Activated T-cell treated with anti-CD3 and anti-CD28 coated beads for 4 hours (primary cell): ENCODE measurements around the gene FOXL2NB.

Experiments used
- DNase-seq: peaks from one replicate; pipeline ENCODE4 v3.0.0-alpha.2; 2020

FOXL2NB gene

GRCh38 chr3:138945709-138946662, 1.0 kb upstream of the FOXL2NB start:
- DNase-seq: no peak

GRCh38 chr3:138947495-138948121, 591 bp downstream of the FOXL2NB start:
- no peak for DNase-seq

GRCh38 chr3:138948371-138949001, 1.5 kb downstream of the FOXL2NB start:
- DNase-seq: no peak

GRCh38 chr3:138949002-138949418, 2.0 kb downstream of the FOXL2NB start:
- DNase-seq: no peak

GRCh38 chr3:138949445-138950005, 2.5 kb downstream of the FOXL2NB start:
- DNase-seq: no peak

DNA sequence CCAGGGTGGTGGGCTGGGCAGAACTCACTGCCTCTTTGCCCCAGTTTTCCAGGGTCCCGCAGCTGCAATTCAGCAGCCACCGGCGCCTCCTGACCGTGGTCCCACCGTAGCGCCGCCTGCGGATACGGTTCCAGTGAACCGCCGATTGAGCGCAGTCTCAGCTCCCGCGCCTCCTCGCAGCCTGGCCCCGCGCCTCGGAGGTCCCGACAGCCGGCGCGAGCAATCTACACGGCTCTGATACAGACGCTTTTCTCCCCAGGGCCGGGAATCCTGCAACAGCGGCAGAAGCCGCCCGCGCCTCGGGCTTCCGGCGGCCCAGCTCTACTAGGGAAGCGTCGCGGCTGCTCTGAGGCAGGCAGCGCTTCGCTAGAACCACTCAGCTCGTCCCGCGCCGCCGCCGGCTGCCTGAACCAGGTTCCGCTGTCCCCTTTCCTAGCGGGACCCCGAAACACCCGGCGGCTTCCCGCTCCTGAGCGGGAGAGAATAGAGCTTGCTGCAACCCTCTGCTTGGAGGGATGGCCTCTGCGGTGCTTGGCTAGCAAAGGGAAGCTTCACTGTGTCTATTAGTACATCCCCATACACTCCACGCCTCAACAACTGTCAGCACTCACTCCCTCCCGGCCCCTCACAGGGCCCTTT, 3.1 kb downstream of the FOXL2NB start:
- no peak for DNase-seq

GRCh38 chr3:138950701-138951100, 3.7 kb downstream of the FOXL2NB start:
- no peak for DNase-seq

DNA sequence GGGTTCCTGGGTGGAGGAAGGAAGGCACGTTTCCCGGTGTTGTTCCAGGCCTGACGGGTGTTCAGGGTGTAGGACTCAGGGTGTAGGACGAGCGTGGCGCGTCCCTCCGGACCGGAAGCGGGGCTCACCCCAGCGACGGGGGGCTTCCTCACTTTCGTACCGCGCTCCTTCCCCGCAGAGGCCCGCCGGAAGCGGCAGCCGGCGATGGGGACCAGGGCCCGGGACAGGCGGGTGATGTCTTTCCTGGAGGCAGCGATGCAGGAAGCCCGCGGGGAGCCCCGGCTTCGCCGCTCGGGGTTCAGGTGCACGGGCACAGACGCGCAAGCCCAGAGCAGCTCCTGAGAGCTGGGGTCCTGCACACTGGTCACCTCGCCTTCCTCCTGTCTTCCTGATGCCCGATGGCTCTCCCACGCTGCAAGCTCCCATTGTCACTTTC, 13.4 kb downstream of the FOXL2NB start:
- no peak for DNase-seq

DNA sequence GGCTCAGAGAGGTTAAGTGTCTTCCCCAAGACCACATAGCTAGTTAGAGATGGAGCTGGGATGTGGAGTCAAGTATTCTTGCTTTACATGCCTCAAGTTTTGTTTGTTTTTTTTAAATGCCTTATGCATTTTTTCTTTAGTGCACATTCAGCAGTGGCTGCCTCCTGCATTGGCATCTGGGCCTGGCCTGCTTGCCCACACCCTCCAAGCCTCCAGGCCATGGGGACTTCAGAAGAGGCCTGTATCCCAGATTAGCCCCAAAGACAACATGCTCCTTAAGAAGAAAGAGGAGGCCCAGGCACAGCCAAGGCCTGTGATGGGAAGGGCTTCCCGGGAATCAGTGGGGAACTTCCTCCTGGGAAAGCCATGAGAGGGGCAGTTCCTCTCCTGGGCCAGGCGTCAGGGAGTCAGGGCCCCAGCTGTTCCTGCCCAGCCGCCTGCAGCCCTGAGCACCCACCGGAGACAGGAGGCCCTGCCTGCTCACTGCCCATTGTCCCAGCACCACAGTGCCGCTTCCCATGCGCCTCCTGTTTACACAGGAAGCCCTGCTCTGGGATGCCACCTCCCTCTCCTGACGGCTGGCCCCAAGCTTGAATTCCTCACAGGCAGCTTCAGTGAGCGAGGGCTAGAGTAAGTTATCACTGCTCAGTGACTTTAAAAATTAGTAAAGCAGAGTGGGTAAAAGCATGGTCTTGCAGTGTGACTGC, 16.0 kb downstream of the FOXL2NB start:
- DNase-seq: no peak

GRCh38 chr3:138964264-138964663, 17.2 kb downstream of the FOXL2NB start:
- no peak for DNase-seq

- no peak for DNase-seq
Measured at GRCh38 chr3:138964923-138965322, 17.9 kb downstream of the FOXL2NB start.

DNA sequence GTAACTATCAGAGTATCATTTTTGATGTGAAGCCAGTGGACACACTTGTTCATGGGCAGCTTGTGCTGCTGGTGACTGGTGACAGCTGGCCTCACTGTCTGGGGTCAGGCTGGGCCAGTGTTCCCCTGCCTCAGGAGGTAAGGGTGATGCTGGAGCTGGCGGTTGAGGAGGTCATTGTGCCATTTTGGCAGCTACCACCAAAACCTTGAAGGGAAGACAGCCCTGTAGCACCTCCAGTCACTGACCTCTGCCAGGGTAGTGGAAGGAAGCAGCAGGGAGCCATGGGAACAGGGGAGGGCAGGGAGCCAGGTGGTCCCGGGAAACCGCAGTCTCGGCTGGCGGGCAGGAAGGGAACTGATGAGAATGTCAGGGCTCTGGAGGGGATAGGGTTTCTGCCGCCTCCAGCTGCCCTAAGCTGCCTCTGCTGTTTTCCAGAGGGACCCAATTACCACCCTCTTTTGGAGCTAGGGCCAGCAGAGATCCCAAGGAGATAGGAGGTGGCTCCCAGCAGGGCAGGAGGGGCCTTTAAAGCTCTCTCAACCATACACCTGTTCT, 24.8 kb downstream of the FOXL2NB start:
- no peak for DNase-seq

GRCh38 chr3:138972941-138973340, 25.9 kb downstream of the FOXL2NB start:
- DNase-seq: no peak

GRCh38 chr3:138974462-138974861, 27.4 kb downstream of the FOXL2NB start:
- no peak for DNase-seq

DNA sequence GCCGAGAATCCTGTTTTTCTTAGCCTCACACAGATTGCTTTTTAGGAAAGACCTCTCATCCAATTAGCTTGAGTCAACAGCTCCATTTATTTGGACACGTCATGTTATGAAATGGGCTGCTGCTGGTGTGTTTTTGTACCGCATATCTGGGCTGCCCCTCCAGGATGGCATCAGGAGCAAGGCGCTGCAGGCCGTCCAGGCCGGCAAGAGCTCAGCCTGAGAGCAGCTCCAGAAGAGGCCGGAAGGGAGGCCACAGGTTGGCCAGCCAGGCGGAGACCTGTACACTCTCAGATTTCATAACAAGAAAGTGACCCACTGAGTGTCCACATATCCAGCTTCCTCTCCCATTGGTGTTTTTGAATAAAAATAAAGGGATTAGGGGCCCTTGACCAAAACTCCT, 28.3 kb downstream of the FOXL2NB start:
- DNase-seq: no peak

DNA sequence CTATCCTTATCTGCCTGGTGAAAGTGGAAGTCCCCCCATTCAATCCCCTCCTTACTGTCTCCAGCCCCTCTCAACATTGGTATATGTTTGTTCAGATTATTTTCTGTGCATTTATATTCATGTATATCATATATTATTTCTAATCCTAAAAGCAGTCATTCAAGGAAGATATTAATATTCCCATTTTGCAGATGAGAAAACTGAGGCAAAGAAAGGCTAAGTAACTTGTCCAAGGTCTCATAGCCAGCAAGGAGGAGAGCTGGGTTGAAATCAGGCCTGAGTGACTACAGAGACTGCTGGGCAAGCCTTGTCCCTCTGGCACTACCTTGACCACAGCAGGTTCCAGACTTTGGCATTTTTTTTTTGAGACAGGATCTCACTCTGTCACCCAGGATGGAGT, 29.0 kb downstream of the FOXL2NB start:
- DNase-seq: no peak

DNA sequence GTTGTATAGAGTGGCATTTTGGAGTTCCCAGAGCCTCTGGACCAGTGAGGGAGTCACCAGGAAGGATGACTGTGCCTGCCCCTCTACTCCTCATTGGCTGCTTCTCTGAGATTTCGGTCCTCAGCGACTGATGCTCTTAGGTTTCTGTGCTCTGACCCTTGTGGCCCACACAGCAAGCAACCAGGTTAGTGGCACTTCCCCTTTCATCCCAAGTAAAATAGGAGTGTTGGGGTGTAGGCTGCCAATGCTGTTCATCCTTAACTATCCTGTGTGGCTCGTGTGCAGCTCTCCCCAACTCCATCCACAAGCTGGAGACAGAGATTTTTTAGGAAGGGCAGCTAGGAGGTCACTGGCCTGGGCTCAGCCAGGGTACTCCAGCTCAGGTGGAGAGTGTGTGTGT, 37.8 kb downstream of the FOXL2NB start:
- DNase-seq: no peak

GRCh38 chr3:138985932-138986331, 38.9 kb downstream of the FOXL2NB start:
- no peak for DNase-seq

DNA sequence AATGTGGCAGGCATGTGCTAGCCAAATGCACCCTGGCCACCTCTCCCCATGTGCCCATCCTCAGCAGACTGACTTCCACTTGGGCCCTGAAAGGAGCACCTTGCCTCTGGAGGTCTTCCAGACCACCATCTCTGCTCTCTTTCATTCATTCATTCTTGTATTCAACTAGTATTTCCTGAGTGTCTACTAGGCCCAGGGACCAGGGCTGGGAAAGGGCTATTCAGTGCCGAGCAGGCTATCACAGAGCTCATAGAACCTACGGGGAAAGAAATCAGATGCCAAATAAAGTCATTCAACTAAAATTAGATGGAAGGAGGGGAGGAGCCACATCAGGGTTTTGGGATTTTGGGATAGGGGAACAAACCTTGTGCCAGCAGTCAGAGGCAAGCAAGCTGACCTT, 40.2 kb downstream of the FOXL2NB start:
- DNase-seq: no peak

DNA sequence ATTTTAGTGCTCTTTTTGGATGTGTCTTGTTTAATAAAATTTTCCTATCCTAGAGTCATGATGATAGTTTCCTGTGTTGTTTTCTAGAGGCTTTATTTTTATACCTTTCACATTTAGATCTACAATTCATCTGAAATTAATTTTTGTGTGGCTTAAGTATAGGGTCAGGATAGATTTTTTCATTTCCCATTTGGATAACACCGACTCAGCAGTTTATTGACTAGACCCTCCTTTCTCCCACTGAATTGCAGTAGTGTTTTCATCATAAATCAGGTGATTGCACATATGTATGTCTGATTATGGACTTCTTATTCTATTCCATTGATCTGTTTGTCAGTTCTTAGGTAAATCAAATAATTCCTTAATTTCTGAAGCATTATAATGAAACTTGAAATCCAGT, 48.7 kb downstream of the FOXL2NB start:
- DNase-seq: no peak
